Calu3 (cell line): Measurements from ENCODE around the gene PNP. TPM values are rescaled to one million over a fixed set of nuclear protein-coding genes. Genes with fewer than 3 reads are reported as not detected.
A peak's percentile ranks its signal among the peaks of the same experiment; 100 is the strongest.

Experiments
- BruUV-seq: library from RNA; stranded (reverse); fragments of 400-500 nt; replicated peaks from 2 replicates; lab custom pipeline; 2021; lab: Mats Ljungman, UMichigan
- CTCF ChIA-PET: fragments of 300-600 bp; sonication (Branson Sonifier 250); formaldehyde crosslinking; loops from one replicate; lab custom pipeline; 2022; ENCODE audit warnings: antibody characterized with exemption; lab: Charles Lee
- DNase-seq: peaks from one replicate; pipeline ENCODE4 v3.0.0; 2022
- H3K27ac Mint-ChIP-seq: one replicate; pipeline ENCODE4 v1.8.0; 2022; ENCODE audit warnings: mixed read lengths; ENCODE audit not compliant: unreplicated experiment
- H3K27me3 Mint-ChIP-seq: one replicate; pipeline ENCODE4 v1.8.0; 2022; ENCODE audit warnings: mixed read lengths; ENCODE audit not compliant: unreplicated experiment
- H3K36me3 Mint-ChIP-seq: one replicate; pipeline ENCODE4 v1.8.0; 2022; ENCODE audit warnings: mild to moderate bottlenecking, moderate library complexity, mixed read lengths; ENCODE audit not compliant: insufficient read depth, unreplicated experiment
- H3K4me1 Mint-ChIP-seq: one replicate; pipeline ENCODE4 v1.8.0; 2022; ENCODE audit warnings: mild to moderate bottlenecking, low read depth, mixed read lengths; ENCODE audit not compliant: unreplicated experiment
- H3K4me3 Mint-ChIP-seq: one replicate; pipeline ENCODE4 v1.8.0; 2022; ENCODE audit warnings: mild to moderate bottlenecking, low read depth, moderate library complexity, mixed read lengths; ENCODE audit not compliant: unreplicated experiment
- H3K9me3 Mint-ChIP-seq: one replicate; pipeline ENCODE4 v1.8.0; 2022; ENCODE audit warnings: low read depth, mixed read lengths; ENCODE audit not compliant: unreplicated experiment
- intact Hi-C: fragments of 100-400 bp; cut with micrococcal nuclease; formaldehyde crosslinking; loops from one replicate; pipeline ENCODE4 v1.10.0; 2022; ENCODE audit not compliant: unreplicated experiment
- total RNA-seq: library from RNA; stranded (reverse); gene quantifications from 2 replicates; pipeline ENCODE4 v1.2.3, GENCODE V29; 2022
- TF ChIP-seq, protein P1 (sequence below): fragments of 200-600 bp; IDR thresholded peaks from one replicate; pipeline ENCODE4 v1.8.0; 2022; ENCODE audit warnings: antibody characterized with exemption; ENCODE audit not compliant: unreplicated experiment

Gene PNP
- total RNA-seq, 1 experiment from 2014 or later: 81.3 TPM

GRCh38 chr14:20456971-20457370 is 12.2 kb upstream of the PNP start:
- H3K4me1 Mint-ChIP-seq: peaks cover 17% of the 10 kb centered on the region
- H3K27ac Mint-ChIP-seq: peak overlapping the region; percentile 64
- CTCF ChIA-PET: no interaction called here
- no peak overlapping the region for H3K4me3 Mint-ChIP-seq
- H3K27me3 Mint-ChIP-seq: no peaks in the 10 kb centered on the region
- intact Hi-C loops: loop anchor here (5.0 kb wide), 1 partner anchor 115 kb away; the partner anchor contains the start of gene PARP2
- H3K9me3 Mint-ChIP-seq: no peaks in the 10 kb centered on the region
- BruUV-seq: no TSS peak
- TF ChIP-seq, protein P1, sequence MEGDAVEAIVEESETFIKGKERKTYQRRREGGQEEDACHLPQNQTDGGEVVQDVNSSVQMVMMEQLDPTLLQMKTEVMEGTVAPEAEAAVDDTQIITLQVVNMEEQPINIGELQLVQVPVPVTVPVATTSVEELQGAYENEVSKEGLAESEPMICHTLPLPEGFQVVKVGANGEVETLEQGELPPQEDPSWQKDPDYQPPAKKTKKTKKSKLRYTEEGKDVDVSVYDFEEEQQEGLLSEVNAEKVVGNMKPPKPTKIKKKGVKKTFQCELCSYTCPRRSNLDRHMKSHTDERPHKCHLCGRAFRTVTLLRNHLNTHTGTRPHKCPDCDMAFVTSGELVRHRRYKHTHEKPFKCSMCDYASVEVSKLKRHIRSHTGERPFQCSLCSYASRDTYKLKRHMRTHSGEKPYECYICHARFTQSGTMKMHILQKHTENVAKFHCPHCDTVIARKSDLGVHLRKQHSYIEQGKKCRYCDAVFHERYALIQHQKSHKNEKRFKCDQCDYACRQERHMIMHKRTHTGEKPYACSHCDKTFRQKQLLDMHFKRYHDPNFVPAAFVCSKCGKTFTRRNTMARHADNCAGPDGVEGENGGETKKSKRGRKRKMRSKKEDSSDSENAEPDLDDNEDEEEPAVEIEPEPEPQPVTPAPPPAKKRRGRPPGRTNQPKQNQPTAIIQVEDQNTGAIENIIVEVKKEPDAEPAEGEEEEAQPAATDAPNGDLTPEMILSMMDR: no peak
- no peak for DNase-seq
- peaks cover 40% of the 10 kb centered on the region for H3K36me3 Mint-ChIP-seq

DNA sequence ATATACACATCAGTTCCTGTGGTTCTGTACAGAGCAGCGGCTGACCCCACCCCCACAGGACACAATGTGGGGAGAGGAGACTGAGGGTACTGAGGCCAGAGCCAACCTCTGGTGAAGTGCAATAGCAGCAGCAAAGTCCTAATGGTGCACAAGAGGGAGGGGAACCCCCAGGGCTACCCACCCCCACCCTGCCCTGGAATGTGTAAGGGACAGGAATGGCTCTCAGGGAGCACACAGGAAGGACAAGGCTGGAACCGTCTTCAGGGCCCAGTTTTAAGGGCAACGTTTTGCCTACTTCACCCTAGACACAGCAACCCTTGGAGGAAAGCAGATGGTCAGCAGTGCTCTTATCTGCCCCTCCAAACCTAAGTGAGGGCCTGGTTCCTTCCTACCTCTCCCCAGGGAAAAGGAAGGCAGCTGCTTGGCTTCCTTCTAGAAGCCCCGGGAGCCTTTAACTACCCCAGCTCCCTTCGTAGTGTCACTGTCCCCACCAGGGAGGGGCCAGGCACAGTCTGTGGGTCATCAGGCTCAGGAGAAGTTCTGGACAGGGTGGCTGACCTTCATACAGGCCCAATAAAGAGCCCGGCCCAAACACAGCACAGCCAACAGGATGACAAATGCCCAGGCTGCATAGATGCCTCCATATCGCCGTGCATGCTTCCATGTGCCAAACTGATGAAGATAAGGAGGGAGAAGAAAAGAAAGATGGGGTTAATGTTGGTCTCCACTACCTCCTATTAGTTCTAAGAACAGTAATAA is 11.0 kb upstream of the PNP start:
- Mint-ChIP-seq H3K27ac (peak overlapping the region; percentile 64), H3K36me3 (peaks cover 37% of the 10 kb centered on the region), H3K4me3 (no peak overlapping the region), H3K4me1 (peaks cover 19% of the 10 kb centered on the region), H3K9me3 (no peaks in the 10 kb centered on the region), H3K27me3 (no peaks in the 10 kb centered on the region)
- no TSS peak for BruUV-seq
- TF ChIP-seq, protein P1: no peak
- intact Hi-C loops: loop anchor here (5.0 kb wide), 1 partner anchor 116 kb away; the partner anchor contains the start of gene PARP2
- CTCF ChIA-PET: no interaction called here
- DNase-seq: no peak

DNA sequence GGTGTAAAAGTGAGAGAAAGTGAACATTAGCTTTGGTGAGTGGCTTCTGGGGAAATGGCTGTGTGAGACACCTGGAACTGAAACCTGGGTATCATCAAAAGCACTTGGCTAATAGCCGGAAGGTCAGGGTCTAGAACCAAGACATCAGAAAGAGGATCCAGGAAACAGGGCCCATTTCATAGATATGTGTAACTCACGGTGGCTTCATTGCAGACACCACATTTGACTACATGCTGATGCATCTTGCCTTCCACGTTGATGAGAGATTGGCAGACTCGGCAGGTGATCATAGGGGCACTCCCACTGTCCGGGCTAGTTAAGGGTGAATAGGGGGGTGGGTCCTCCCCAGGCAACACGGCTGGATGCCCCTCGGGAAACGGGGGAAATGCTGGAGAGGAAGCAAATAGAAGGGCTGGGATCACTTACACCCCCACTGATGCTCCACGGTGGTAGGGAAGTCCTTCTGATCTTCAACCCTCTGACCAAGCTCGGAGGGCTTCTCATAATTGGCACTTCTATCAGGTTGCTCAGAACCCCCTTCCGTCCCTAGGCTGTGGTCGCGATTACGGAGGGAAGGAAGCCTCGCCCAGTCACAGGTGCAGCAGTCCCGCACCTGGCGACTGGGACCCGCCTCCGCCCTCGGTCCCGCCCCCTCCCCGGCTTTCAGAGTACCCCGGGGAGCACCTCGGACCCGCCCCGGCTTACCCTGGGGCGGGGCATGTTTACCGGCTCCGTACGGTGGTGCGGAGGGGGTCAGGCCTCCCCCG is 8.6 kb upstream of the PNP start:
- Mint-ChIP-seq H3K4me3 (peak overlapping the region; percentile 83), H3K9me3 (no peaks in the 10 kb centered on the region), H3K4me1 (peaks cover 19% of the 10 kb centered on the region), H3K27me3 (no peaks in the 10 kb centered on the region), H3K27ac (peak overlapping the region; percentile 100), H3K36me3 (peaks cover 37% of the 10 kb centered on the region)
- CTCF ChIA-PET: interaction anchor here (0.9 to 1.6 kb wide), 4 partner anchors 45 to 153 kb away, joined by 3 to 9 read pairs (median 6); partner anchors contain the start of gene PARP2
- TF ChIP-seq, protein P1: no peak
- intact Hi-C loops: loop anchor here (2.0 kb wide), 1 partner anchor 42 kb away; no protein-coding TSS in a partner anchor
- DNase-seq: peak; percentile 63
- TSS peak; percentile 66 for BruUV-seq
